Glutamatergic neuron (in vitro differentiated cells): ENCODE data around the gene IQCM. TPM values are rescaled to one million over a fixed set of nuclear protein-coding genes. Genes with fewer than 3 reads are reported as not detected.

Experiments
- DNase-seq: peaks from one replicate; pipeline ENCODE4 v3.0.0; 2022
- H3K27ac Mint-ChIP-seq: one replicate; pipeline ENCODE4 v1.8.0; 2020; ENCODE audit warnings: mild to moderate bottlenecking, mixed read lengths, inconsistent platforms; ENCODE audit not compliant: unreplicated experiment
- H3K27me3 Mint-ChIP-seq: one replicate; pipeline ENCODE4 v1.8.0; 2020; ENCODE audit warnings: mild to moderate bottlenecking, moderate library complexity, mixed read lengths, inconsistent platforms; ENCODE audit not compliant: unreplicated experiment
- H3K36me3 Mint-ChIP-seq: one replicate; pipeline ENCODE4 v1.8.0; 2020; ENCODE audit warnings: mild to moderate bottlenecking, mixed read lengths, inconsistent platforms; ENCODE audit not compliant: unreplicated experiment
- H3K4me1 Mint-ChIP-seq: one replicate; pipeline ENCODE4 v1.8.0; 2020; ENCODE audit warnings: mild to moderate bottlenecking, low read depth, mixed read lengths, inconsistent platforms; ENCODE audit not compliant: unreplicated experiment
- H3K4me3 Mint-ChIP-seq: one replicate; pipeline ENCODE4 v1.8.0; 2020; ENCODE audit warnings: mild to moderate bottlenecking, mixed read lengths, inconsistent platforms; ENCODE audit not compliant: unreplicated experiment
- H3K9me3 Mint-ChIP-seq: one replicate; pipeline ENCODE4 v1.8.0; 2020; ENCODE audit warnings: mild to moderate bottlenecking, moderate library complexity, mixed read lengths, inconsistent platforms; ENCODE audit not compliant: unreplicated experiment
- CTCF ChIP-seq: fragments of 200-600 bp; sonication (generic); IDR thresholded peaks from one replicate; pipeline ENCODE4 v1.5.0; 2021; ENCODE audit not compliant: partially characterized antibody, unreplicated experiment
- total RNA-seq: library from RNA; stranded (reverse); fragmentation: NEBNext Ultra II Directional; extraction: Animal tissue kit (Norgen Biotek cat#: 25700); gene quantifications from one replicate; pipeline ENCODE4 v1.2.1, GENCODE V29; 2021; ENCODE audit not compliant: unreplicated experiment

IQCM gene
- total RNA-seq, 1 donor from 2014 or later, result not detected

DNA sequence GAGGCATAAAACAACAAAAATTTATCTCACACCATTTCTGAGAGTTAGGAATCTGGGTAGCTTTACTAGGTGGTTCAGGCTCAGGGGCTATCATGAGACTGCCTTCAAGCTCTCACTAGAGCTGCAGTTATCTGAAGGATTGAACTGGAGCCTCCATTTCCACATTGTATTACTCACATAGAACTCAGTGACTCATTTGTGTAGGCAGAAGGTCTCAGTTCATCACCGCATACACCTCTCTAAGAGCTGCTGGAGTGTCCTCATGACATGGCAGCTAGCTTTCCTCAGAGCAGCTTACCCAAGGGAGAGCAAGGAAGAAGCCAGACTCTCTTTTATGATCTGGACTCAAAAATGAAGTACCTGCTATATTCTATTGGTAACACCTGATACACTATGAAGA lies 389.2 kb downstream of the IQCM start:
- Mint-ChIP-seq H3K4me1 (no peaks in the 10 kb centered on the region), H3K36me3 (no peaks in the 10 kb centered on the region), H3K27ac (no peak overlapping the region), H3K27me3 (no peaks in the 10 kb centered on the region), H3K4me3 (no peak overlapping the region), H3K9me3 (no peaks in the 10 kb centered on the region)
- DNase-seq, result no peak
- no peak for TF ChIP-seq CTCF

DNA sequence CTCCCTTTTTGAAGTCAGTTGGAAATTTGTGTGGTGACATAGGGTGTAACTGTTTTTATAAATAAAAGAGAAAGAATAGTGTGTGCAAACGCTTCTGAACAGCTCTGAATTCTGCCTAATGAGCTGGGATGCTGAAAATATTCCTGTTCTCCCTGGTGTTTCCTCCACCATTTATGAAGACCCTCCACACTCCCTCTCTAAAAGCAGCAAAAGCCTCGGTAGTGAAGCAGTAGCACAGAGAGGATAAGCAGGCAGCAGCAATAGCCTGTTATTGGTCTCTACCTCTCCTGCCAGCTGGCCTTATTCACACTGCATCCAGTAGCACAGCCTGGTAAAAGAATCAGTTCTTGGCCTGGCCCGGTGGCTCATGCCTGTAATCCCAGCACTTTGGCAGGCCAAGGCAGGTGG lies 406.1 kb downstream of the IQCM start:
- no peak for DNase-seq

GRCh38 chr4:149409146-149409545 lies 406.5 kb downstream of the IQCM start:
- peak overlapping the region; percentile 34 for H3K27ac Mint-ChIP-seq

More for the DNA sequence above, 406.1 kb downstream of the IQCM start:
- no peak for TF ChIP-seq CTCF
- Mint-ChIP-seq H3K4me3 (no peak overlapping the region), H3K27ac (no peak overlapping the region), H3K4me1 (peaks cover 6% of the 10 kb centered on the region), H3K27me3 (no peaks in the 10 kb centered on the region), H3K36me3 (peaks cover 4% of the 10 kb centered on the region), H3K9me3 (no peaks in the 10 kb centered on the region)

DNA sequence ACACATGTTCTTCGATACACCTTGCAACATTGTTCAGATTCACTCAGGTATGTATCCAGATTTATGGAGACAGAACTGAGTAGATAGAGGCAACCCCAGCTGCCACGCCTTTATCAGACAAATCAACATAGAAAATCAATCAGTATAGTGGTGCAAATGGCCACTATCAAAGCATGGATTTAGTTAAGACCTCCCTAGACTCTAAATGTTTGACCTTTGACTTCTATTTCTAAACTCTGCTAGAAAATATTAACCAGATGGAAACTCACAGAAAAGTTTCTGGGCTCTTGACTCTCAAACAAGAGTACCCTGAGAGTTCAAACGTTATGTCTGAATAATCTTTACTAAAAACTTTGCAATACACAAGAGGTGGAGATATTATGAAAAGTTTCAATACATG lies 411.5 kb downstream of the IQCM start:
- Mint-ChIP-seq H3K27ac (no peak overlapping the region), H3K27me3 (no peaks in the 10 kb centered on the region)

More at GRCh38 chr4:149409146-149409545, 406.5 kb downstream of the IQCM start:
- Mint-ChIP-seq H3K27me3 (no peaks in the 10 kb centered on the region), H3K36me3 (peaks cover 4% of the 10 kb centered on the region), H3K4me1 (peaks cover 6% of the 10 kb centered on the region), H3K9me3 (no peaks in the 10 kb centered on the region), H3K4me3 (no peak overlapping the region)
- TF ChIP-seq CTCF, result no peak
- no peak for DNase-seq

DNA sequence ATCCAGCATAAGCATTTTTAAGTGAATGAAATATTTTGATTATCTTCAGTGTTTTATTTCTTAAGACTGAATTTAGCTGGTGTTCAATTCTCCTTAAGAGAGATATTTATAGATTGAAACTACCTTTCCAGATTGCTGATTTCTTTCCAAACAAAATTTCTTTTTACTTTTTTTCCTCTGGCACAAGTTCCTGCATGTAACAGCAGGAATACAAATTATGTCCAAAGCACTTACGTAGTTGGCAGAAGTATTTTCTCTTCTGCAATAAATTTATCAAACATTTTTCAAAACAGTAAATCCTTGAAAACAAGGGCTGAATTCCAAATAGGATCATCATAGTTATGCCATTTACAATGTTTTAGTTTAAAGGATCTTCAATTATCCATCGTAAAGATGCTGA lies 412.6 kb downstream of the IQCM start:
- no peak for TF ChIP-seq CTCF
- no peaks in the 10 kb centered on the region for H3K27me3 Mint-ChIP-seq
- no peaks in the 10 kb centered on the region for H3K9me3 Mint-ChIP-seq

More for the DNA sequence above, 411.5 kb downstream of the IQCM start:
- peaks cover 8% of the 10 kb centered on the region for H3K4me1 Mint-ChIP-seq
- no peak overlapping the region for H3K4me3 Mint-ChIP-seq
- peaks cover 4% of the 10 kb centered on the region for H3K36me3 Mint-ChIP-seq
- no peak for TF ChIP-seq CTCF
- no peak for DNase-seq
- no peaks in the 10 kb centered on the region for H3K9me3 Mint-ChIP-seq

More for the DNA sequence above, 412.6 kb downstream of the IQCM start:
- no peak for DNase-seq
- H3K27ac Mint-ChIP-seq, result no peak overlapping the region
- peaks cover 3% of the 10 kb centered on the region for H3K4me1 Mint-ChIP-seq
- H3K4me3 Mint-ChIP-seq, result no peak overlapping the region
- peaks cover 4% of the 10 kb centered on the region for H3K36me3 Mint-ChIP-seq
